Measurements from ENCODE around the gene TEDC2.
A peak's percentile ranks its signal among the peaks of the same experiment; 100 is the strongest.

TEDC2 gene, protein sequence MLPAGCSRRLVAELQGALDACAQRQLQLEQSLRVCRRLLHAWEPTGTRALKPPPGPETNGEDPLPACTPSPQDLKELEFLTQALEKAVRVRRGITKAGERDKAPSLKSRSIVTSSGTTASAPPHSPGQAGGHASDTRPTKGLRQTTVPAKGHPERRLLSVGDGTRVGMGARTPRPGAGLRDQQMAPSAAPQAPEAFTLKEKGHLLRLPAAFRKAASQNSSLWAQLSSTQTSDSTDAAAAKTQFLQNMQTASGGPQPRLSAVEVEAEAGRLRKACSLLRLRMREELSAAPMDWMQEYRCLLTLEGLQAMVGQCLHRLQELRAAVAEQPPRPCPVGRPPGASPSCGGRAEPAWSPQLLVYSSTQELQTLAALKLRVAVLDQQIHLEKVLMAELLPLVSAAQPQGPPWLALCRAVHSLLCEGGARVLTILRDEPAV
- 0 to 9.4 (median 1.6) reads per million in 9 experiments for total RNA-seq

DNA sequence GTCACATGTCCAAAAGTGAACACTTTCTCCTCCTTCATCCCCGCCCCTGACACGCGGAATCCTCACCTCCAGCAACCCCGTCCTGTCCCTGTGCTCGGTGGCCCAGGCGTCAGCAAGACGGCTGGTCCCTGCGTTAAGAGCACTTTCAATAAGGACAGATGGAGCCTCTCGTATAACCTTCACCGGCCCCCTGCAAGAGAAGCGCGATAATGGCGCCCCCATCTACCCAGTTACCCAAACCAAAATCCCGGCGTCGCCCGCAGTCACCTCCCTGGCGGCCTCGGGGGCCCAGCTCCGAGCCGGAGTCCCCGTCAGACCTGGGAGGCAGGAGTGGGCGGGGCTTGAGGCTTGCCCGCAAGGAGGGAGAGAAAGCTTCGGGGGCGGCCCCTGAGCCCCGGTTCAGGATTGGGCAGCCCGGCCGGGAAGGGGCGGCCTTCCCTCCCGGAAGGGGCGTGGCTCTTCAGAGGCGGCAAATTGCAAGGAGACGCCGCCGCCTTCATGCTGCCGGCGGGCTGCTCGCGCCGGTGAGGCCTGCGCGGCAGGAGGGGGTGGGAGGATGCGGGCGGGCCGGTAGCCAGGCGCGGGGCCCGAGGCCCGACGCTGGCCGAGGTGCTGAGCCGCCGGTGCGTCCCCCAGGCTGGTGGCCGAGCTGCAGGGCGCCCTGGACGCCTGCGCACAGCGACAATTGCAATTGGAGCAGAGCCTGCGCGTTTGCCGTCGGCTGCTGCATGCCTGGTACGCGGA lies at the start of gene TEDC2:
TSS of gene TEDC2 (plus strand) at position 463 of the 744 bp plus-strand sequence. CDS start at position 499, 36 bp downstream.
- Mint-ChIP-seq H3K4me3 (peak within 1 kb of the TSS; percentile 78 to 82), H3K27me3 (no peaks in the 10 kb centered on the region), H3K4me1 (ENCODE audit: low read depth in 2 of 2) (peaks cover 5 to 8% of the 10 kb centered on the region in 2 donors), H3K27ac (peak within 1 kb of the TSS in 1 of 2 donors; percentile 51), H3K9me3 (no peaks in the 10 kb centered on the region), H3K36me3 (ENCODE audit: insufficient read depth) (no peaks in the 10 kb centered on the region)
- peak; percentile 99 for ATAC-seq (replicated peaks)
- peak; percentile 93 to 97 (median 95) for DNase-seq

DNA sequence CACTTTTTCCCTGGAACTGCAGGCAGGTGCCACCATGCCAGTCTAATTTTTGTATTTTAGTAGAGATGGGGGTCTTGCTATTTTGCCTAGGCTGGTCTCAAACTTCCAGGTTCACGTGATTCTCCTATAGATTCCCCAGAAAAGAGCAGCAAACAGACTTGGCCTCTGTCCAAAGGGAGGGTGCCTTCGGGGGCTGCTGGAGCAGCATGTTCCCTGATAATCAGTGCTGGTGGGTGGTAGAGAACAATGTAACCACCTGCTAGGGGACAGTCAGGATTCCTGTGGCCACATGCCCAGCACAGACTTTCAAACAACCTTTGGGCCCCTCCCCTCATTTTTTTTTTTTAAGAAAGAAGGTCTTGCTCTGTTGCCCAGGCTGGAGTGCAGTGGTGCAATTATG lies 44.8 kb upstream of the TEDC2 start:
- Mint-ChIP-seq H3K27ac (no peak overlapping the region), H3K27me3 (peaks cover 13 to 39% of the 10 kb centered on the region in 2 donors), H3K9me3 (no peaks in the 10 kb centered on the region), H3K4me3 (no peak overlapping the region), H3K36me3 (ENCODE audit: insufficient read depth) (no peaks in the 10 kb centered on the region), H3K4me1 (ENCODE audit: low read depth in 2 of 2) (no peaks in the 10 kb centered on the region)
- DNase-seq, result no peak
- no peak for ATAC-seq (replicated peaks)

DNA sequence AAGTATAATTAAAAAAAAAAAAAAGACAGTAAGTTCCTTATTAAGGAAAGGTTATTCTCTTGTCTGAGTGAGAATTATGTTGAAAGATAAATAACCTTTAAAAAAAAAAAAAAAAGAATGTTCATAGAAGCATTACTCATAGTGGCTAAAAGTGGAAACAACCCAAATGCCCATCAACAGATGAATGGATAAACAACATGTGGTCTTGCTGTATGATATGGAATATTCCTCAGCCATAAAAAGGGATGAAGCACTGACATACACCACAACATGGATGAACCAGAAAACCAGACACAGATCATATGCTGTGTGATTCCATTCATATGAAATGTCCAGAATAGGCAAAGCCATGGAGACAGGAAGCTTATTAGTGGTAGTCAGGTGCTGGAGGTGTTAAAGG lies 39.9 kb upstream of the TEDC2 start:
- peaks cover 5 to 14% of the 10 kb centered on the region in 2 donors for H3K27me3 Mint-ChIP-seq
- no peak overlapping the region for H3K27ac Mint-ChIP-seq
- ATAC-seq (replicated peaks), result no peak
- DNase-seq, result no peak
- no peaks in the 10 kb centered on the region for H3K9me3 Mint-ChIP-seq
- H3K4me1 Mint-ChIP-seq (ENCODE audit: low read depth in 2 of 2), result peaks cover 6 to 12% of the 10 kb centered on the region in 2 donors
- no peak overlapping the region for H3K4me3 Mint-ChIP-seq
- H3K36me3 Mint-ChIP-seq (ENCODE audit: insufficient read depth), result no peaks in the 10 kb centered on the region

DNA sequence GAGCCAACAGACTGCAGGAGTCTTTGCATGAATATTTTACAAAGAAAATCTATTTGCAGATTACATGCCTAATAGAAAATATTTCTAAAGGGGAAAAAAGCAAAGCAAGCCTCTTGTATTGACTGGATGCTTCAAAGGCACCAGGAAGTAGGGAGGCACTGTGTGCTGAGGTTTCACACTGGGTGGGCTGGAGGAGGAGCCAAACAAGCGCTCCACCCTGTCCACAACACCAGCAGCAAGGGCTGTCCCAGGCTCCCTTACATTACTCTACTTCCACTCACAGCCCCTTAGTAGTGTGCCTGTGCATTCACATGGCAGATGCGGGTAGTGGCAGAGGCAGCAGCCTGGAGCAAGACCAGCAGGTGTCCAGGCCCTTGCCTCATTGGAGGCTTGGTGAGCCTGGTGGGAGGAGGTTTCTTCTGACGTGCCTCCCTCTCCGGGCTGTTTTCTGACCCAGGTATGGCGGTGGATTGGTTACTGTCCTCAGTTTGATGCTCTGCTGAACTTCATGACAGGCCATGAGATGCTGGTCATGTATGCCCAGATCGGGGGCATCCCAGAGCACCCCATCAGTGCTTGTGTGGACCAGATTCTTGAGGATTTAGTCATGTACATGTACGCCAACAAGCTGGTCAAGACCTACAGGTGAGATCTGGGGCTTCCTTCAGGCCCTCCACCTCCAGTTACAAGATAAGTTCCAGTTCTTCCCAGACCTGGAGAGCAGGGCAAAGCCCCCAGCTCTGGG lies 37.6 kb upstream of the TEDC2 start:
- H3K27me3 Mint-ChIP-seq, result no peaks in the 10 kb centered on the region
- DNase-seq (peak; percentile 13 to 33 (median 14)), ATAC-seq (replicated peaks) (peak; percentile 83)
- no peak overlapping the region for H3K4me3 Mint-ChIP-seq
- H3K27ac Mint-ChIP-seq, result no peak overlapping the region
- H3K9me3 Mint-ChIP-seq, result no peaks in the 10 kb centered on the region
- H3K36me3 Mint-ChIP-seq (ENCODE audit: insufficient read depth), result no peaks in the 10 kb centered on the region
- peaks cover 8 to 12% of the 10 kb centered on the region in 2 donors for H3K4me1 Mint-ChIP-seq (ENCODE audit: low read depth in 2 of 2)

DNA sequence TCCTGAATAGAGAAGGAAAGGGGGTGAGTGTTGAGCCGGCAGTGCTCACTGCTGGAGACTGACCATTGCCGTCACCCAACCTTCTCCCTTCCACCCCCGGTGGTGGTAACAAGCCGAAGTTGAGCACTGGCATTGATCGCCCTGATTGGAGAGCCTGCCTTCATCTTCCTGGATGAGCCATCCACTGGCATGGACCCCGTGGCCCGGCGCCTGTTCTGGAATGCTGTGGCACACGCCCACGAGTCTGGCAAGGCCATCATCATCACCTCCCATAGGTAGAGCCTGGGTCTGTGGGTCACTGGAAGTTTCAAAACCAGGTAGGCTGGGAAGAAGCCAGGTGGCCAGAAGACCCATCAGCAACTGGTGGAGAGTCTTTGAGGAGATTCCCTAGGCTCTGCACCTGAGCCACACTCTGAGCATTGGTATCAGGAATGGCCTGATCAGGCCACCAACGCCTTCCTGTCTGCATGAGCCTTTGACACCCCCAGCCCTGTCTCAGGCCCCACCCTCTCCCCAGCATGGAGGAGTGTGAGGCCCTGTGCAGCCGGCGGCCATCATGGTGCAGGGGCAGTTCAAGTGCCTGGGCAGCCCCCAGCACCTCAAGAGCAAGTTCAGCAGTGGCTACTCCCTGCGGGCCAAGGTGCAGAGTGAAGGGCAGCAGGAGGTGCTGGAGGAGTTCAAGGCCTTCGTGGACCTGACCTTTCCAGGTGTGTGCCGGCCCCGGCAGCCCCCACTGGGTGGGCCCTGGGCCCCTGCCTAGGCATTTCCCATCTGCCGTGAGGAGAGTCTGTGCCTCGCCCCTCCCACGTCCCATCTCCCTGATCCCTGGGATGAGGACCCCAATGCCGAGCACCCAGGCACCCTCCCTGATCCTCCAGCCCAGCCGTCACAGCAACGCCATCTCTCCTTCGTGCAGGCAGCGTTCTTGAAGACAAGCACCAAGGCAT lies 35.6 kb upstream of the TEDC2 start:
- Mint-ChIP-seq H3K36me3 (ENCODE audit: insufficient read depth) (peaks cover 5% of the 10 kb centered on the region), H3K9me3 (no peaks in the 10 kb centered on the region), H3K27me3 (no peaks in the 10 kb centered on the region), H3K4me3 (no peak overlapping the region), H3K4me1 (ENCODE audit: low read depth in 2 of 2) (peaks cover 15 to 20% of the 10 kb centered on the region in 2 donors), H3K27ac (no peak overlapping the region)
- DNase-seq, result no peak
- ATAC-seq (replicated peaks), result no peak

DNA sequence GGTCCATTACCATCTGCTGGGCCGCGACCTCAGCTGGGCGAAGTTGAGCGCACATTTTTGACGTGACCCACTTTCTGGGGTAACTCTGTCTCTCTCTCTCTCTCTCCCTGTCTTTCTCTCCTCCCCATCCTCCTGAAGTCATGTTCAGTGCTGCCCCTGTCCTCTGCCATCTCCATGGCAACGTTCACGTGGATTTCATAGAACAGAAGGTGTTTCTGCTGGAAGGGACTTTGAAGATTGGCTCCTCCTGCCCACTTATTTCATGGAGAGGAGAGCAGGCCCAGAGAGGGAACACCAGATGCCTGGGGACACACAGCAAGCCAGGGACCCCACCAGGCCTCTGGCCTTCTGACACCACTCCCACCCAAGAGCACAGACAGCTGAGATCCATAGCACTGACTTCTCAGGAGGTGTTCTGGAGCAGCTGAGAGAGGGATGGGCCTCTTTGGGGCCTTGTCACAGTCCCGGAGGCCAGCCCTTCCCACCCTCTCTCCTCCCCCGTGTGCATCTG lies 34.8 kb upstream of the TEDC2 start:
- H3K36me3 Mint-ChIP-seq (ENCODE audit: insufficient read depth), result peaks cover 8% of the 10 kb centered on the region
- no peak overlapping the region for H3K27ac Mint-ChIP-seq
- no peak for ATAC-seq (replicated peaks)
- DNase-seq, result no peak
- H3K4me1 Mint-ChIP-seq (ENCODE audit: low read depth in 2 of 2), result peaks cover 18 to 23% of the 10 kb centered on the region in 2 donors
- H3K27me3 Mint-ChIP-seq, result no peaks in the 10 kb centered on the region
- no peaks in the 10 kb centered on the region for H3K9me3 Mint-ChIP-seq
- H3K4me3 Mint-ChIP-seq, result no peak overlapping the region

DNA sequence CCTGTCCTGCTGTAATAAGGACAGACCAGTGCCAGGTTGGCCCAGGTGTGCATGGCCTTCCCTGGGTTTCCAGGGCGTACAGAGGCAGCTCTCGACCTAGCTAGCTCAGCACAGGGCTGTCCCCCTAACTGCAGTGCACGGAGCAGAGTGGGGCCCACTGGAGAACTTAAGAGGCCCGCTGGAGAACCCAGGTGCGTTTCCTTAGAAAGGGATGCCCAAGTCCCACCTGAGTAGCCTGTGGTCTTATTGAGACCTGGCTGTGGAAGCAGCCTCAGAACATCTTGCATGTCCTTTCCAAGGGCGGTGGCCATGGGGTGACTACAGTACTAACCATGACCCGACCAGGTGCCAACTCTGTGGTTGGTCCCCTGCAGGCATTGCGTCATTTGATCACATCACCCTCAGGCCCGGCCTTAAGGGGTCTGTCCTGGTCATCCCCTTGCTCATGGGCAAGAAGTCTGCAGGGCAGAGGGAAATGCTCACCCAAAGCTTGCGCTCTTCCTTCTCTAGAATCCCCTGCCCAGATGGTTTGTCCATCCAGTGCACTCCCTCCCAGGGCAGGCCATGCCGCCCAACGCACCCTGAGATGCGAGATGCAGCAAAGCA lies 34.0 kb upstream of the TEDC2 start:
- peaks cover 27% of the 10 kb centered on the region in 2 donors for H3K4me1 Mint-ChIP-seq (ENCODE audit: low read depth in 2 of 2)
- no peak overlapping the region for H3K4me3 Mint-ChIP-seq
- peaks cover 9% of the 10 kb centered on the region for H3K36me3 Mint-ChIP-seq (ENCODE audit: insufficient read depth)
- H3K27me3 Mint-ChIP-seq, result no peaks in the 10 kb centered on the region
- H3K9me3 Mint-ChIP-seq, result no peaks in the 10 kb centered on the region
- DNase-seq (no peak), ATAC-seq (replicated peaks) (no peak)
- H3K27ac Mint-ChIP-seq, result no peak overlapping the region

DNA sequence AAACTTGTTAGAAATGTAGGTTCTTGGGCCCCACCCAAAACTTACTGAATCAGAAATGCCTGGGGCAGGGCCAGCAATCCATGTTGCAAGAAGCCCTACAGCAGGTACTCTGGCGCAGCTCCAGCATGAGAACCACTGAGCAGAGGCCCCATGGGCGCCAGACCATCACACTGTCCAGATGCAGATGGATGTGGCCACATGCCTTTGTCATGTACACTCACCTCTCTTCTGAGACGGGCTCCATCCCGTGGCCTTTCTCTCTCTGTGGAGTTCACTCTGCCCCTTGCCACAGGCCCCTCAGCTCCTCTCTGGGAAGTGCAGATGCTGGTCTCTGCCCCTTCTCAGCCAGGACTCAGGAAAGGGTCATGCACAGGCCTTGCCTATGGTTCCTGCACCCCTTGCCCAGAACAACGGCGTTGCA lies 33.0 kb upstream of the TEDC2 start:
- DNase-seq (no peak), ATAC-seq (replicated peaks) (no peak)
- Mint-ChIP-seq H3K27me3 (no peaks in the 10 kb centered on the region), H3K27ac (peak overlapping the region in 1 of 2 donors; percentile 53), H3K4me1 (ENCODE audit: low read depth in 2 of 2) (peaks cover 25 to 27% of the 10 kb centered on the region in 2 donors), H3K9me3 (no peaks in the 10 kb centered on the region), H3K4me3 (no peak overlapping the region), H3K36me3 (ENCODE audit: insufficient read depth) (peaks cover 9% of the 10 kb centered on the region)

DNA sequence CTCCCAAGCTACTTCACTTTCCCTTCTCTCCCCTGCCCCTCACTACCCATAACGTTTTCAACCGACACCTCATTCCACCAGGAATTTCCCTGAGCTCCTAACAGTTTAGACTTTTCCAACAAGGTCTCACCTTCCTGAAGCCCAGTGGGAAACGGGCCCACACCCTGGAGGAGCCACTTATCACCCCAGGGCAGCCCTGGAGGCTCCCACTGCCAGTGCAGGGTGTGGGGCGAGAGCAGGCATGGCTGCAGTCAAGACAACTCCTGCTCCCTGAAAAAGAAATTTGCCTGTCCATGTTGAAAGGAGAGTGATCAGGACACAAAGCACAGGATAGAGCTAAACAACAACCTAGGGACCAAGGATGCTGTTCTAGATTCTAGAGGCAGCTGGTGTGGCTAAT lies 32.4 kb upstream of the TEDC2 start:
- peak overlapping the region in 1 of 2 donors; percentile 53 for H3K27ac Mint-ChIP-seq
- H3K27me3 Mint-ChIP-seq, result no peaks in the 10 kb centered on the region
- peak overlapping the region; percentile 81 to 88 for H3K4me3 Mint-ChIP-seq
- H3K36me3 Mint-ChIP-seq (ENCODE audit: insufficient read depth), result peaks cover 10% of the 10 kb centered on the region
- H3K4me1 Mint-ChIP-seq (ENCODE audit: low read depth in 2 of 2), result peaks cover 21 to 23% of the 10 kb centered on the region in 2 donors
- ATAC-seq (replicated peaks), result no peak
- no peak for DNase-seq
- H3K9me3 Mint-ChIP-seq, result no peaks in the 10 kb centered on the region

DNA sequence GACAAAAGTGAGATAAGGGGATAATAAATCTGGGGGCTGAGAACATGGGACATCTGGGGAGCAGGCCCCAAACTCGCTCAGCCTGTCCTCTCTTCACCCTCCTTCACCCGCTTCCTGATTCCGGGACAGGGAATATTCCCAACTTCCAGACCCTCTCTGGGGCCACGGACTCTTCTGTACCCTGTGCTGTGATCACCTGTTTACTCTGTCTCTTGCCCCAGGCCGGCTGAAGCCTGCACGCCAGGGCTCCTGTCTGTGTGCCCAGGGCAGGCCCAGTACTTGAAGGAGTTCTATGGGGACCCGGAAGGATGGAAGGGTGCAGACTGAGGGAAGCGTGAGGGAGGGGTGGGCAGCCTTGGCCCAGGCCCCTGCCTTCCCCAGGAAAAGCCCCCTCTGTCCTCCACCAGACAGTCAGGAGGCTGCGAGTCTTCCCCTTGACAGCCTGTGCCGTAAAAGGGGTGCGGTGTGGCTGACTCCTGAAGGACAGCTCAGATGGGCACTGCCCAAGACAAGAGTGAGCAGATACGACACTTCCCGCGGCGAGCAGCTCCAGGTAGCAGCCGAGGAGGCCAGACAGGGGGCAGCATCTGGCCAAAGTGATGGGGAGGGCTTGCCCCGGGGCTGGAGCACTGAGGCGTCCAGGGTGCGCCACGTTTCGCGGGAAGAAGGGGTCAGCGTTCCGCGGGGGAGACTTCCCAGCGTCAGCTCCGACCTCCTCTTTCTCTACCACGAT lies 31.7 kb upstream of the TEDC2 start:
- DNase-seq (peak in 1 of 3 experiments; percentile 12), ATAC-seq (replicated peaks) (no peak)
- Mint-ChIP-seq H3K27me3 (no peaks in the 10 kb centered on the region), H3K4me3 (peak overlapping the region; percentile 81 to 88), H3K4me1 (ENCODE audit: low read depth in 2 of 2) (peaks cover 18 to 22% of the 10 kb centered on the region in 2 donors), H3K36me3 (ENCODE audit: insufficient read depth) (peaks cover 11% of the 10 kb centered on the region), H3K27ac (peak overlapping the region; percentile 49 to 53), H3K9me3 (no peaks in the 10 kb centered on the region)

DNA sequence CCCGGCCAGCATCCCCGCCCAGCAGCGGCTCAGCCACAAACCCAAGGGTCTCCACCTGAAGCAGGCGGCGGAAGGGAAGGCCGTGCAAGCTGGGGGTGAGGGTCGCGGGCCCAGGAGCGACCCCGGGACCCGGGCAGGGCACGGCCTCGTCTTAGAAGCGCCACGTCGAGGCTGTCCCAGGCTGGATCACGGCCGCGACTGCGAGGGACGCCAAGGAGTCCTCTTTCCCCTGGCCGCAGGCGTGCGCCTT lies 31.2 kb upstream of the TEDC2 start:
- H3K9me3 Mint-ChIP-seq, result no peaks in the 10 kb centered on the region
- H3K27ac Mint-ChIP-seq, result peak overlapping the region; percentile 49 to 53
- peak overlapping the region; percentile 81 to 88 for H3K4me3 Mint-ChIP-seq
- peaks cover 11% of the 10 kb centered on the region for H3K36me3 Mint-ChIP-seq (ENCODE audit: insufficient read depth)
- H3K4me1 Mint-ChIP-seq (ENCODE audit: low read depth in 2 of 2), result peaks cover 17 to 22% of the 10 kb centered on the region in 2 donors
- ATAC-seq (replicated peaks), result peak; percentile 32
- no peaks in the 10 kb centered on the region for H3K27me3 Mint-ChIP-seq
- no peak for DNase-seq
